ENCODE measurements around the gene FRMD4A. TPM values are rescaled to one million over a fixed set of nuclear protein-coding genes. Genes with fewer than 3 reads are reported as not detected.

FRMD4A gene
- total and polyA plus RNA-seq, 7 donors = 2.9 to 9.1 (median 6.2) TPM

- ATAC-seq (no peak), DNase-seq (no peak)
- H3K27ac ChIP-seq = no peak overlapping the region
- TF ChIP-seq CTCF (IDR thresholded peaks at IDR 0.05) = no peak
- peaks cover 12% of the 10 kb centered on the region for H3K4me1 ChIP-seq
- peaks cover 3 to 61% of the 10 kb centered on the region in 2 donors for H3K36me3 ChIP-seq (ENCODE audit: insufficient read depth in 1 of 2, low read depth in 1 of 2)
- no peak overlapping the region for H3K4me3 ChIP-seq
- WGBS, 3 donors = 87 to 90% (median 89%) methylated on average over 2 of the region's 2 CpGs
- no peaks in the 10 kb centered on the region for H3K9me3 ChIP-seq
- H3K27me3 ChIP-seq (ENCODE audit: insufficient read depth in 3 of 3, low read length in 2 of 3) = no peaks in the 10 kb centered on the region
- intact Hi-C loops (cut with DNase I) = no loop called here
Observed at GRCh38 chr10:13594641-13595040, 736.1 kb downstream of the FRMD4A start.

Data from psoas muscle (tissue), 8 donors.